ENCODE data around the gene EEFSEC. TPM values are rescaled to one million over a fixed set of nuclear protein-coding genes. Genes with fewer than 3 reads are reported as not detected.

Gene EEFSEC
- total RNA-seq, 6 donors from 2014 or later = 14.9 to 38.8 (median 17.9) TPM

- Histone ChIP-seq H3K4me1 (no peaks in the 10 kb centered on the region), H3K36me3 (no peaks in the 10 kb centered on the region), H3K9me3 (no peaks in the 10 kb centered on the region), H3K27me3 (no peaks in the 10 kb centered on the region), H3K27ac (no peak overlapping the region), H3K4me3 (no peak overlapping the region)
- ATAC-seq (ENCODE audit: low FRiP score in 2 of 2) = no peak
- DNase-seq = no peak
- WGBS, 2 donors = 71 to 90% methylated on average over 12 of the region's 12 CpGs
- TF ChIP-seq POLR2AphosphoS5 (IDR thresholded peaks at IDR 0.05) (no peak), EP300 (IDR thresholded peaks at IDR 0.05) (no peak), POLR2A (IDR thresholded peaks at IDR 0.05) (no peak), CTCF (IDR thresholded peaks at IDR 0.05) (no peak)
Measured at GRCh38 chr3:128457937-128458336, 304.7 kb downstream of the EEFSEC start.

Small RNA genes within 50 kb of the gene (small RNA-seq; reads per million reads assigned to genes)
- gene RNU6-823P = 0 reads per million in 4 donors

Other genes starting within 250 kb of the EEFSEC start
- gene KBTBD12, start 238.2 kb upstream of the EEFSEC start, total RNA-seq = 1 to 10 TPM in 2 of 6 donors, under 1 TPM in 4; 0.37 to 2.1 (median 0.71) TPM
- gene SEC61A1, start 101.0 kb upstream of the EEFSEC start, total RNA-seq = 100 to 1,000 TPM in 5 of 6 donors, 10 to 100 TPM in 1; 80.7 to 193 (median 164) TPM
- gene RUVBL1, start 29.7 kb upstream of the EEFSEC start, total RNA-seq = 10 to 100 TPM; 16.0 to 26.9 (median 21.8) TPM